Spleen (tissue), 11 donors: ENCODE data around the gene CTNNA2. TPM values are rescaled to one million over a fixed set of nuclear protein-coding genes. Genes with fewer than 3 reads are reported as not detected.

Source experiments
- DNase-seq: peaks from one replicate; pipeline ENCODE4 v3.0.0-alpha.2; 2020
- H3K27ac ChIP-seq, 8 donors: fragments of 200-600 bp; sonication (generic) in 7 of 8; 1 replicate in 4 of 8; 2 replicates in 4 of 8; pipeline versions ENCODE4 v1.5.0 to v1.8.0; 2016 to 2021; ENCODE audit warnings: inconsistent platforms in 4 of 8, mild to moderate bottlenecking in 4 of 8, moderate library complexity in 1 of 8
- H3K27me3 ChIP-seq, 7 donors: fragments of 200-600 bp; sonication (generic) in 6 of 7; replicated peaks in 1 of 7; 1 replicate in 4 of 7; 2 replicates in 3 of 7; pipeline versions ENCODE4 v1.5.0 to v1.8.0; 2016 to 2021; ENCODE audit warnings: inconsistent platforms in 3 of 7, mild to moderate bottlenecking in 1 of 7
- H3K36me3 ChIP-seq, 6 donors: fragments of 200-600 bp; sonication (generic) in 5 of 6; 1 replicate in 4 of 6; 2 replicates in 2 of 6; pipeline versions ENCODE4 v1.5.0 to v1.8.0; 2016 to 2021; ENCODE audit warnings: inconsistent platforms in 2 of 6
- H3K4me1 ChIP-seq, 6 donors: fragments of 200-600 bp; sonication (generic) in 5 of 6; 1 replicate in 3 of 6; 2 replicates in 3 of 6; pipeline versions ENCODE4 v1.5.0 to v1.8.0; 2016 to 2021; ENCODE audit warnings: inconsistent platforms in 3 of 6
- H3K4me3 ChIP-seq, 8 donors: fragments of 200-600 bp; sonication (generic) in 7 of 8; 1 replicate in 4 of 8; 2 replicates in 4 of 8; pipeline versions ENCODE4 v1.5.0 to v1.8.0; 2016 to 2021; ENCODE audit warnings: inconsistent platforms in 4 of 8, mild to moderate bottlenecking in 4 of 8, moderate library complexity in 2 of 8
- H3K9me3 ChIP-seq, 8 donors: fragments of 200-600 bp; sonication (generic) in 7 of 8; 1 replicate in 4 of 8; 2 replicates in 4 of 8; pipeline versions ENCODE4 v1.5.0 to v1.8.0; 2016 to 2021; ENCODE audit warnings: inconsistent platforms in 4 of 8
- CTCF ChIP-seq, 11 experiments: fragments of 200-600 bp in 7 of 11; fragments of 450-650 bp in 4 of 11; sonication (generic) in 4 of 11; IDR thresholded peaks in 8 of 11; conservative IDR thresholded peaks in 3 of 11; 1 replicate in 7 of 11; 2 replicates in 4 of 11; pipeline versions ENCODE4 v1.4.0 to v1.8.0; 2016 to 2021; ENCODE audit warnings: antibody characterized with exemption in 11 of 11, inconsistent platforms in 4 of 11, mild to moderate bottlenecking in 1 of 11
- POLR2A ChIP-seq, 3 donors: fragments of 450-650 bp; IDR thresholded peaks; one replicate each; pipeline ENCODE4 v1.5.1; 2017; ENCODE audit warnings: antibody characterized with exemption in 3 of 3, mild to moderate bottlenecking in 1 of 3
- POLR2AphosphoS5 ChIP-seq, 3 donors: sonication (generic); formaldehyde crosslinking; IDR thresholded peaks; one replicate each; pipeline ENCODE4 v1.5.1; 2017; ENCODE audit warnings: antibody characterized with exemption in 3 of 3
- WGBS, 5 donors: extraction: QIAGEN DNeasy Blood & Tissue Kit in 3 of 5; methylation state at CpG; one replicate each; pipeline versions ENCODE4 v1.1.5 to v1.1.7; 2013 to 2018; 5-methylcytosine and 5-hydroxymethylcytosine counted together
- intact Hi-C: fragments of 100-400 bp; cut with DNase I; formaldehyde crosslinking; loops from one replicate; pipeline ENCODE4 v1.15.0; 2023; ENCODE audit warnings: low total_unique reads
- polyA plus RNA-seq, 3 donors: library from polyadenylated mRNA; stranded (reverse); fragments of 200-250 nt; gene quantifications; one replicate each; pipeline ENCODE4 v1.2.1, GENCODE V29; 2013
- total RNA-seq, 7 donors: library from RNA; depleted of rRNA in 3 of 7; stranded (reverse); fragments of >200 nt in 3 of 7; fragmentation: NEBNext Ultra II Directional in 4 of 7; extraction: Animal tissue kit (Norgen Biotek cat#: 25700) in 4 of 7; gene quantifications; one replicate each; pipeline versions ENCODE4 v1.1.0 to v1.2.1, GENCODE V29; 2016 to 2021
- donor health status: healthy with polysubstance abuse.
- donor health status: DM: no; HTN: no; CAD: no; lungs with moderate emphysema.
- donor health status: DM: no; HTN: no; CAD: no.
- donor health status: Bipolar disorder and iron deficiency.
- donor health status: healthy.
- donor health status: DM: no; HTN: no; CAD: no.
- donor health status: DM: yes; HTN: yes; CAD: no.

CTNNA2 gene
- total and polyA plus RNA-seq, 10 donors = not detected

GRCh38 chr2:80496346-80496745, 983.5 kb downstream of the CTNNA2 start:
- Histone ChIP-seq H3K4me1 (no peaks in the 10 kb centered on the region), H3K27ac (no peak overlapping the region), H3K9me3 (peaks cover 0 to 10% (median 0%) of the 10 kb centered on the region in 8 donors), H3K27me3 (no peaks in the 10 kb centered on the region), H3K4me3 (no peak overlapping the region), H3K36me3 (no peaks in the 10 kb centered on the region)
- TF ChIP-seq POLR2AphosphoS5 (IDR thresholded peaks at IDR 0.05) = no peak
- no peak for TF ChIP-seq CTCF (IDR thresholded peaks at IDR 0.05 in 8 of 11, conservative IDR thresholded peaks at IDR 0.05 in 3 of 11)
- no peak for TF ChIP-seq POLR2A (IDR thresholded peaks at IDR 0.05)
- DNase-seq = no peak
- intact Hi-C loops = no loop called here
- WGBS, 5 donors = 82 to 96% (median 88%) methylated on average over 2 of the region's 2 CpGs

GRCh38 chr2:80496775-80497174, 983.9 kb downstream of the CTNNA2 start:
- no peak overlapping the region for H3K27ac ChIP-seq
- 74 to 80% (median 75%) methylated on average over 5 of the region's 5 CpGs for WGBS, 5 donors
- TF ChIP-seq POLR2AphosphoS5 (IDR thresholded peaks at IDR 0.05) (no peak), CTCF (IDR thresholded peaks at IDR 0.05 in 8 of 11, conservative IDR thresholded peaks at IDR 0.05 in 3 of 11) (no peak), POLR2A (IDR thresholded peaks at IDR 0.05) (no peak)
- H3K4me3 ChIP-seq = no peak overlapping the region
- no peak for DNase-seq
- intact Hi-C loops = no loop called here
- no peaks in the 10 kb centered on the region for H3K27me3 ChIP-seq
- H3K4me1 ChIP-seq = no peaks in the 10 kb centered on the region
- H3K36me3 ChIP-seq = no peaks in the 10 kb centered on the region
- peaks cover 0 to 10% (median 0%) of the 10 kb centered on the region in 8 donors for H3K9me3 ChIP-seq

DNA sequence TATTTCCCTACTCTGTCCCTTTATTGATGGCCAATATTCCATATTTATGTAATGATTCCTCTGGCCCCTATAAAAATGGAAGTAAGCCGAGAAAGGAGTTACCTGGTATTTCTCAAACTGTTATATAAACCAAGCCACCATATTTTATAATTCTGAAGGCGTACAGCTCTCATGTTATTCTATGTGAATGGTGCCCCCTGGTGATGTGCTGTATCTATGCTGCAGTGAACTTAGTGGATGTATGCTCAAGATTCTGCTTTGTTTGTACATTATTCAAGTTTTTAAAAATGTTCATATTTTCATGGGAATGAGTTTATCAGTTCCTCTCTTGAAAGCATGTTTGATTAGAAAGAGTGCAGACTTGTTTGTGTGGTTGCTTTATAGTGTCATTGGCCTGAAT, 986.2 kb downstream of the CTNNA2 start:
- no peak for DNase-seq
- intact Hi-C loops = no loop called here
- Histone ChIP-seq H3K9me3 (peaks cover 0 to 6% (median 0%) of the 10 kb centered on the region in 8 donors), H3K27me3 (no peaks in the 10 kb centered on the region), H3K27ac (no peak overlapping the region), H3K4me3 (no peak overlapping the region), H3K4me1 (no peaks in the 10 kb centered on the region), H3K36me3 (no peaks in the 10 kb centered on the region)
- TF ChIP-seq POLR2A (IDR thresholded peaks at IDR 0.05) = no peak
- TF ChIP-seq POLR2AphosphoS5 (IDR thresholded peaks at IDR 0.05) = no peak
- TF ChIP-seq CTCF (IDR thresholded peaks at IDR 0.05 in 8 of 11, conservative IDR thresholded peaks at IDR 0.05 in 3 of 11) = no peak
- WGBS, 5 donors = 15 to 25% (median 21%) methylated on average over 2 of the region's 2 CpGs

- no peak overlapping the region for H3K4me3 ChIP-seq
- no peaks in the 10 kb centered on the region for H3K9me3 ChIP-seq
- H3K4me1 ChIP-seq = no peaks in the 10 kb centered on the region
- no peaks in the 10 kb centered on the region for H3K27me3 ChIP-seq
- no peak for DNase-seq
- H3K27ac ChIP-seq = no peak overlapping the region
- H3K36me3 ChIP-seq = no peaks in the 10 kb centered on the region
- intact Hi-C loops = no loop called here
- TF ChIP-seq POLR2A (IDR thresholded peaks at IDR 0.05) = no peak
Observed at GRCh38 chr2:80501874-80502624, 989.2 kb downstream of the CTNNA2 start.
